ENCODE results near the gene DENND1A.
A peak's percentile ranks its signal among the peaks of the same experiment; 100 is the strongest.
"Not testable (repeated sequence)": the region's sequence is repeated elsewhere in the genome, so short reads cannot be mapped to it uniquely, and the experiment has no call there.

The DENND1A gene

DNA sequence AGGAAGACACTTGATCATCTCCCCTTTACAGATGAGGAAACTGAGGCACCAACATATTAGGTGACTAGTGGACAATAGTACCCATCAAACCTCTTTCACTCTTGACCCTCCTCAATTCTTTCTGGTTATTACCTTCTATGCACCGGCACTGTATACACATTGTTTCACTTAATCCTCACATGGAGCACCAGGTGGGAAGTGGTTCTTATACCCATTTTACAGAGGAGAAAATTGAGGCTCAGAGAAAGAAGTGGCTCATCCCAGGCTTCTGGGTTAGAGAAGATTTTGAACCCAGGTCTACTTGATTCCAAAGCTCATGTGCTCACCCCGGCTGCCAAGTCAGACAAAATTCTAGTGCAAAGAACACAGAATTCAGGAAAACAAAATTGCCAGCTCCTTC lies 17.4 kb upstream of the DENND1A start:
- no peak for DNase-seq

DNA sequence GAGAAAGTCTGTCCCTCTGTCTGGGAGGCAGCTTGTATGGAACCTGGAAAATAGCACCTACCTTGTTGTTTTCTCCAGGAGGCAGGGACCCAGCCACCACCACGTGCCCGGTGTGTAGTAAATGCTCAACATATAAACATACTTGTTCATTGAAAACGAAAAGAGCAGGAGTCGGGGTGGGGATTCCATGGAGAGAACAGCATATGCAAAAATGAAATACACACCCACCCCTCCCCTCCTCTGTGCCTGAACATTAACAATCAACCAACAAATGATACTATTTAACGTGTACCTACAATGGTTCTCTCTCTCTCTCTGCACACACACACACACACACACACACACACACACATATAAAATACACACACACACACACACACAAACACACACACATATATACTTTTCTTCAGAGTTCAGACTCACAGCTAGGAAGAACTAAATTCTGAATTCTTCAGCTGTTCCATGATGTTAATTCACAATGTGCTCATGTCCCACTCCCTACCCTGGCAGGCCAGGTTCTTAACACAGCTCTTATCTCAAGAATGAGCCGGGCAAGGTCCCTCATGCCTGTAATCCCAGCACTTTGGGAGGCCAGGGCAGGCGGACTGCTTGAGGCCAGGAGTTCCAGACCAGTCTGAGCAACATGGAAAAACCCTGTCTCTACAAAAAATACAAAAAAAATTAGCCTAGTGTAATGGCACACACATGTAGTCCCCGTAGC lies 16.3 kb upstream of the DENND1A start:
- no peak for DNase-seq

DNA sequence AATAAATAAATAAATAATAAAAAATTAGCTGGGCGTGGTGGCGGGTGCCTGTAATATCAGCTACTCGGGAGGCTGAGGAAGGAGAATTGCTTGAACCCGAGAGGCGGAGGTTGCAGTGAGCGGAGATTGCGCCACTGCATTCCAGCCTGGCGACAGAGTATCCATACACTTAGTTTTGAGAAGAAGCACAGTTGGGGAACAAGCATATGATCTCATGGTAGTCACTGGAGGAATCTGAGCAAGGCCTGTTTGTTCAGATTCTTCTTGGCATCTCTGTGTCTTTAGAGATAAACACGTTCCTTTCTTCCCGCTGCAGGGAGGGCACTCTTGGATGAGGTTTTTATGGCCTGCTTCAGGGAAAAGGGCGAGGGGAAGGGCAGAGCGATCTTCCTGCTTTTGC lies 15.6 kb upstream of the DENND1A start:
- DNase-seq = no peak

DNA sequence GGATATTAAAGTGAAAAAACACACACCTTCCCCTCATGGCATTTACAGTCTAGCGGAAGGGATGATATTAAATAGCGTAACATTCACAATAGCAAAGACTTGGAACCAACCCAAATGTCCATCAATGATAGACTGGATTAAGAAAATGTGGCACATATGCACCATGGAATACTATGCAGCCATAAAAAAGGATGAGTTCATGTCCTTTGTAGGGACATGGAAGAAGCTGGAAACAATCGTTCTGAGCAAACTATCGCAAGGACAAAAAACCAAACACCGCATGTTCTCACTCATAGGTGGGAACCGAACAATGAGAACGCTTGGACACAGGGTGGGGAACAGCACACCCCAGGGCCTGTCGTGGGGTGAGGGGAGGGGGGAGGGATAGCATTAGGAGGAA lies 14.5 kb upstream of the DENND1A start:
- not testable (repeated sequence) for DNase-seq

DNA sequence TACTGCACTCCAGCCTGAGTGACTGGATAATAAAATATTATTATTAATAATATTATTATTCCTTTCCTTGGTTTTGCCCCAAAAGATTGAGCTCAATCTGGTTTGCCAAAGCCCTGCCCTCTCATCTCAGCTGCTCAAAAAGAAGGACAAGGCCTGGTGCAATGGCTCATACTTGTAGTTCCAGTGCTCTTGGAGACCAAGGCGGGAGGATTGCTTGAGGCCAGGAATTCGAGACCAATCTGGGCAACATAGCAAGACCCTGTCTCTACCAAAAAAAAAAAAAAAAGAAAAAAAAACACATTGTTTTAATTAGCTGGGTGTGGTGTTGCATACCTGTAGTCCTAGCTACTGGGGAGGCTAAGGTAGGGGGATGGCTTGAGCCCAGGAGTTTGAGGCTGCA lies 13.7 kb upstream of the DENND1A start:
- DNase-seq = no peak

DNA sequence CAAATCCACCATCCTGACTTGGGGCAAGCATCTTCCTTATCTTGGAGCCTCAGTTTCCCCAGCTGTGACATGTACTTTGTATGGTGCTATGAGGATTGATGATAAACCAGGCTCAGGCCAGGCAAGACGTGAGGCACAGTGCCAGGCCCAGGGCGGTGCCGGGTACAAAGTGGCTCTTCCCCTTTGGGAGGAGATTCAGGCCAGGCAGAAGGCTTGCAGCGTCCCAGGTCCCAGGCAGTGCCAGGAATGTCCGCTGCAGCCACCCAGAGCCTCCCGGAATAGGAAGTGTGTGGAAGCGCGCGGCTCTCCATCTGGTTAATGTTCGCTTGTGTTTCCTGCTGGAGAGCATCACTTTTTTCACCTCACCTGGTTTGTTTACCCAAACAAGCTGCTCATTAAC lies 12.6 kb upstream of the DENND1A start:
- no peak for DNase-seq

DNA sequence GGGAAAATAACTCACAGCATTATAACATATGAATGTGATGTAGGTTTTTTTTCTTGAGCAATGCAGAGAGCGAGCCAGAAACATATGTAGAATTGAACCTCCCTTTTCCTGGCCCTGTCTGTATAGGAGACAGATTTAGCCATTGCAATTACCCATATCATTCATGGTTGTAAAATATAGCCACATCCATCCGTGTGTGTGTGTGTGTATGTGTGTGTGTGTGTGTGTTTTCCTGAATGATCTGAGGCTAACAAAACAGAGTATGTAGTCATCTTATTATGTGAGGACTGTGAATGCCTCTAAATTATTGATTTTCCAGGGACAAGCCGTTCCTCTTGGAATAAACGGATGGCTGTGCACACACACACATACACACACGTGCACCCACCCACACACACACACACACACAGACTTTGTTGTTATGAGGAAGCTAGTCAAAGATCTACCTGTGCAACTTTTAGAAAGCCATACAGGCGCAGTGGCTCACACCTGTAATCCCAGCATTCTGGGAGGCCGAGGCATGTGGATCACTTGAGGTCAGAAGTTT lies 11.7 kb upstream of the DENND1A start:
- no peak for DNase-seq

DNA sequence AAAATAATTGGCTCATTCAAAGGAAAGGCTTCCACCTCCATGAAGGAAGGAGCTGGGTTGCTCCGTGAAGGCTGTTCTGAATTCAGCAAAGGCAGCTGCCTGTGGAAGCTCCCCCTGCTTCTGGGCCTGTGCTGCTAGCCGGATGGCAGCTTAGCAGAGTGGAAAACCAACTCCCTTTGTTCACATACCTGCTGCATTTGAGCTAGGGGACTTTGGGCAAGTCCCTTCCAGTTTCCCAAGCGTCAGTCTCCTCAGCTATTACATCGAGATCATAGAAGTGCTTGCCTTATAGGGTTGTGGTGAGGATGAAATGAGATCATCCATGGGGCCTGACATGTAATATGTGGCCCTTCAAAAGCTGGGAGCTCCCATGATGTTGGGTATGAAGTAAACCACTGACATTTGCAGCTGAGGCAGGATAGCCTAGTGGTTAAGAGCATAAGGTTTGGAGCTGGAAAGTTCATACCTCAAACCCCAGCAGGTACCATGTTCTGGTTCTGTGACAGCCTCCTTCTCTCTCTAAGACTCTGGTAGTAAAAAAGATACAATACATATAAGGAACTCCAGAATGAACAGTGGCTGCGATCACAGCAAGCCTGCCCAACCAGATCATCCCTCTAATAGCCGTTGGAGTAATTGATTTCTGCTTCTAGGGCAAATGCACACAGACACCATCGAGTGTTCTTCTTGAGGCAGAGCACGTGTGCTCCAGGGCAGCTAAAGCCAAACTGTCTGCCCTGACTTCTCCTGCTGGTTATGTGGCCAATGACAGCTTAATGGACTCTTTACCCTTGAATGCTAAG lies 11.0 kb upstream of the DENND1A start:
- no peak for DNase-seq

DNA sequence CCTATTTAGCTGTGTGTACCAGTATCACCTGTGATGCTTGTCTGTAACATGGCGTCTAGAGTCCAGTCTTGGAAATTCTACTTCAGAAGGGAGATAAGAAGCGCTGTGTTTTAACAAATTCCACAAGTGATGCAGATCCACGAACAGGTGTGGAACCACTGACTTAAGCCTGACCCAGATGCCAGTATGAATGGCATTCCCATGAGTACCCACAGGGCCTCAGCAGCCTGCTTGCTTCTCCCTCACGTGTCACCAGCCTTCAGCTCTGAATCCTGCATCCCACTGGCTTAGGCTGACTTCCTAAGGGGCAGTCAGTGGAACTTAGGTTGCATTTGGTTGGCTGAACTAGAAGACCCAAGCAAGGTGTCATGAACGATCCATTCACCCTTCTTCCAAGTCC lies 8.5 kb upstream of the DENND1A start:
- no peak for DNase-seq

DNA sequence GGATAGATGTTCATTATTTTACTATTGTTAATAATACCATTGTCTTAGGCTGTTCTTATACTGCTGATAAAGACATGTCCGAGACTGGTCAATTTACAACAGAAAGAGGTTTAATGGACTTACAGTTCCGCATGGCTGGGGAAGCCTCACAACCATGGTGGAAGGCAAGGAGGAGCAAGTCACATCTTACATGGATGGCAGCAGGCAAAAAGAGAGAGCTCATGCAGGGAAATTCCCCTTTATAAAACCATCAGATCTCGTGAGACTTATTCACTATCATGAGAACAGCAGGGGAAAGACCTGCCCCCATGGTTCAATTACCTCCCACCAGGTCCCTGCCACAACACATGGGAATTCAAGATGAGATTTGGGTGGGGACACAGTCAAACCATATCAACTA lies 6.6 kb upstream of the DENND1A start:
- DNase-seq = not testable (repeated sequence)

DNA sequence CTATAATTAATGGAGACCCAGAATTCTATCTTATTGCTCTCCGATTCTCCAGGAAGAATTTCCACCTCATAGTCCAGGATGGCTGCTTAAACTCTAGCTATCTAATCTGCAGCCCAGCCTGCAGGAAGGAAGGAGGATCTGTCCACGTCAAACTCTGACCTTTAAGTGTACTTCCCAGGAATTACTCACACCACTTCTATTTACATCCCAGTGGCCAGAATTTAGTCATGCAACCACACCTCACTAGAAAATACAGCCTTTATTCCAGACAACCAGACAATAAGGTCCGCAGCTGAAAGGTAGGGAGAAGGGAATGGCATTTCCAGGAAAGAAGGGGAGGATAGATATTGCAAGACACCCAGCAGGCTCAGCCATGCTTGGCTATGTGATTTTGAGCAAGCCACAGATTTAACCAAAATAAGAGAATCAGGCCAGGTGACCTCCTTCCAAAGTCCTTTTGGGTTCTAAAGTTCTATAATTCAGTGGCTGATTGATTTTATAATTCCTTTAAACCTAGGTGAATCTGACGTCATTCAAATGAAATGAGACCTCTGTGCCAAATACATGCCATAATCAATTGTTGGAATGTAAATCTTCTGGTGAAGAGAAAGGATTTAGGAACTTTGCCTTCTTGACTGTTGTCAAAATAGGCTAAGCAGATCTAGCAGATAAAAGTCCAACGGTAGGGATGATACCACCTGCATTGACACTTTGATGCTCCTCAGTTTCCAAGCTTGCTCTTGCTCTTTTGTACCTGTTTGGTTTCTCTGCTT lies 3.7 kb upstream of the DENND1A start:
- DNase-seq = no peak

DNA sequence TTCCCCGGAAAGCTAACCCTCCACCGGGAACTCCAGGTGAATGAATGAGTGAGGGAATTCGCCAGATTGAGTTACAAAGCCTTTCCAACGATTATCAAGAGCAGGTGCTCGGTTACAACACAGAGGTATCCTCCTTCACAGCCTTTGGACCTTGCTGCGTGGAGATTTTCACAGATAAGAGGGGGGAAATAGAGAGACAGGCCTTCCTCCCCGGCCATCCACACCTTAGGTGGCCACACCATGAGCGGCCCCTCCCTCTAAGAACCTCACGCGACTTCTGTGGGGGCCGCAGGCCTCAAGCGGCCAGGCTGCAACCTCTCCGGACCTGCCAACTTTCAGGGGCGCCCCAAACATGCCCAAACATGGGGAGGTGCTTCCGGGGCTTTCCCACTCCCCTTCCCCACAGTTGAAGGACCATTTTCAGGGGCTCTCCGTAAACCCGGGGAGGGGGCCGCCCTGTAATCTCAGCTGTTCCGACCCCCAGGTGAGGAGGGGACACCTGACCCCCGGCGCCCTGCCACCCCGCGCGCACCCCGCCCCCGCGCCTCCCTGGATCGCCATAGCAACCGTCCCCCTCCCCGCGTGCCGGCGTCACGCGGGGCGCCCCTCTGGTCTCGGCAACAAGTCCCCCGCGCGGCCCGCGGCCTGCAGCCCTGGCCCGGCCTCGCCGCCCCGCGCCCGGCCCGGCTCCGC lies 603 bp downstream of the DENND1A start:
- no peak for DNase-seq

DNA sequence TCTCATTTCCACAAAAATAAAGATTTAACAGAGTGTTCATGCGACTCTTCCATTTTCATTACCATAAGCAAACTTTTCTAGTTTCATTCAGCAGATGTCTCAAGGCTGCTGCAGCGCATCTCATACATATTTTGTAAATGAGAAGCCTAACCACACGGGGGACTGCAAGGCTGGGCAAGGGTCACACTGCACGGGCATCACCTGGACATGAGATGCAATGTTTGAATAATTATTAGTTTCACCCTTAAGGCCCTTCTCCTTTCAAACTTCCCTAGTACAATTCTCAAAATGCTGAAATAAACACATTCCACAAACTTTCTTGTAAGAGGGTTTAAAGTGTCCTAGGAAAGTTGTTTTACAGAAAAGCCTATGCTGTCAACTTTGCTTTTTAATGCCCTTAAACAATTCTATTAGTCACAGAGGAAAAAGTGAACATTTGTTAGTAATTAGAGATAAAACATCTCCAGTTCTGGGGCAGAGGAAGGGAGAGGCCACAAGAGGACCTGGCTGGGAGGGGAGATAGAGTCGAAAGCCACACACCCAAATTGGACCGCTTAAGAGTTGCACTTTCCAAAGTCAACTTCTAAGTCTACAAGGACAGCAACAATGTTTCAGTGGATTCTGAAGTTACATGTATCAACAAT lies 1.3 kb downstream of the DENND1A start:
- DNase-seq = no peak

DNA sequence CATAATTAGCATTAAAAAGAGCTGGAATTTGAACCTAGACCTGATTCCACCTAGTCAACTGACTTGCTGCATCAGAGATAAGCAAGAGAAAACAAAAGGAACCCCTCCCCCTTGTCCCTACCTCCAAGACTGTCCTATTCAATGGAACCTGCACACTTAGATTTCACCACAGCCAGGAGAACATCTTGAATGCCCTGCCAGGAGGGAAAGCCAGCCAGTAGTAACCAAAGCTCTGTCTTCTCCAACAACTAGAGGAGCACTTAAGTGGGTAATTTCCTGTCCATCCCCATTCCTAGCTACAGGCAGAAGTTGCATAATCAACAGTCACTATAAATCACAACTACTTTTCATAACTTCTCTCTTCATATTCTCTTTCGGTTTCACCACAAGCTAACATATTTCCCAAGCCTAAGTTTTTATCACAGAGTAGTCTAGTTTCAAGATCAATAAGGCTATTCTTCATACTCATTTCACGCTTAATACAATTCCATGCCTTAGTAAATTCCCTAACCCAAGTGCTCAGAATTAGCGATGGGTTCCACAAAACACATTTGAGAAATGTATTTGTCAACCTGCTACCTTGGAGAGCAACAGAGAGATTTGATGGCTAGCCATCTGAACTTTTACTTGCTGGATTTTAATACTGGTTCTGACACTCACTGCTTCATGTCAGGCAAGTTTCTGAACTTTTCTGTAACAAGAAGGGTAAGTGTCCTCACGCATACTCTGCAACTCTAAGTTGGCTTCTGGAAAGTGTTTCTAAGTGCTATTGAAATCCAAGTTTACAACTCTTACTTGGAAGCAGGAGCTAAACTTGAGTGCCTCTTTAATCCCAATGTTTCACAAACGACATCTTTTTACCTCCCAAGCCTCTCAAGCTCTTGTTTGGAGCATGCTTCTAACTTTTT lies 2.0 kb downstream of the DENND1A start:
- DNase-seq = peak in 1 of 2 donors; percentile 84

DNA sequence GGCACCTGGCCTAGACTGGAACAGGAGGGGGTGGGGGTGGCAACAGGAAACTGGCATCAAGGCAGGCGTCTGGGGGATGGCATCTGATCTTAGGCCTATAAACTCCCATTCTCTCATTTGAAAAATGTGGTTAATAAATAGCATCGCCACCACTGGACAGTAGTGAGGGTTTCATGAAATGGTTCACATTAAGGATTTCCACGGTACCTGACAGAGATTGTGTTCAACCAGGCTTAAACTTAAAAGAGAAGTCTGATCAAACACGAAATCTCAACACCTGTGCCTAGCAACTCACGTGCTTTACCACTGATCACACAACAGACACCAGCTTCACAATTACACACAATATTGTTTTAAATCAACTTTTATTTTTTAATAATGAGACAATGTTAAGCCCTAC lies 3.0 kb downstream of the DENND1A start:
- DNase-seq = no peak

DNA sequence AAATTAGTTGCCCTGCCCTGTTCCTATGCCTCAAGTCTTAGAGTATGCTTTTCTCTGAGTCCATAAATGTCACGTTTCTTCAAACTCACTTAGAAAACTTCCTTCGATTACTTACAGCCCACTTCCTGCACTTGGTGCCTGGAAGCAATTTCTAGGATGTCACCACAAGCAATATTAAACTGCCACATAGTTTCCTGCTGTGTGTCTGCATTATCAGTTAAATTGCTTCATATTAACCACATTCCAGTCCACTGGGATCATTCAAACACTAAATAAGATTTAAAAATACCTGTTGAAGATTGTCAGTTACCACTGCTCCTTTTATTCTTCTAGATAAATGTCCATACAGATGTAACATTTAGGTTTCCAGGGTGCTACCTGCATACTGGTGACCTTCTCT lies 4.1 kb downstream of the DENND1A start:
- no peak for DNase-seq

DNA sequence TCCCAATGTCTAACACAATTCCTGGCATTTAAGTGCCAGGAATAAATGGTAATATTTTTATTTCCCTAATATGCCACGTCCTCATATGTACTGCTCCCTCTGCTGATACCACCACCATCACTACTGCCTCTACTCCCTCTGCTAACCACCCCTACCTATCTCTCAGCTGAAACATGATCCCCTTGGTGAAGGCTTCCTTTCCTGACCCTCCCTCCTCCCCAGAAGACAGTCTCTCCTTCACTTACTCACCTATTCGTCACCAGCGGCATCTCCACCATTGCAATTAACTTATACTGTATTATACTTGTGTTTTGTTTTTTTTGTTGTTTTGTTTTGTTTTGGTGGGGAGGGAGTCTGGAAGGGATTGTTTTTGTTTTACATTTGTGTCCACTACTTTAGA lies 4.8 kb downstream of the DENND1A start:
- DNase-seq = no peak

DNA sequence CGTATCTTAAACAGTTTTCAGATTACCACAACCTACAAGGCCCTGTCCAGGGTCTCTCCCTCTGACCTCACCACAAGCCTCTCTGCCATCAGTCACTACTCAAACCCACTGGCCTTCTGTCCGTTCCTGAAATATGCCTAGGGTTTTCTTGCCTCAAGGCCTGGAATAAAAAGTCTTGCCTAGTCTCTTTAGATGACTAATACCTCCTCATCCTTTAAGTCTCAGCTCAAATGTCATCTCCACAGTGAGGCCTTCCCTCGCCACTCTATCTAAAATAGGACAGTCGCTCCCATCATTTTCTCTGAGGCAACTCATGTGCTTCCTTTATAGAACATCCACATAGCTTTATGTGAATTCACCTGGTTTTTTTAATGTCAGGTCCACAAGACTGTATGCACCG lies 5.2 kb downstream of the DENND1A start:
- DNase-seq = no peak

DNA sequence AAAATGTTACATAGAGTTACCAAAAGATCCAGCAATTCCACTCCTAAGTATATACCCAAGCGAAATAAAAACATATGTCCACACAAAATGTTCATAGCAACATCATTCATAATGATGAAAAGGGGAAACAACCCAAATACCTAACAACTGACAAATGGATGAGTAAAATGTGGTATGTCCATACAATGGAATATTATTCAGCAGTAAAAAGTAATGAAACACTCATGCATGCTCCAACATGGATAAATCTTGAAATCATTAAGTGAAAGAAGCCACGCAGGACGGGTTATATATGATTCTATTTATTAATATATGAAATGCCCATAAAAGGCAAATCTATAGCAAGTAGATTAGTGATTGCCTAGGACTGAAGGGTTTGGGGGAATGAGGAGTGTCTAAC lies 6.0 kb downstream of the DENND1A start:
- DNase-seq = no peak

DNA sequence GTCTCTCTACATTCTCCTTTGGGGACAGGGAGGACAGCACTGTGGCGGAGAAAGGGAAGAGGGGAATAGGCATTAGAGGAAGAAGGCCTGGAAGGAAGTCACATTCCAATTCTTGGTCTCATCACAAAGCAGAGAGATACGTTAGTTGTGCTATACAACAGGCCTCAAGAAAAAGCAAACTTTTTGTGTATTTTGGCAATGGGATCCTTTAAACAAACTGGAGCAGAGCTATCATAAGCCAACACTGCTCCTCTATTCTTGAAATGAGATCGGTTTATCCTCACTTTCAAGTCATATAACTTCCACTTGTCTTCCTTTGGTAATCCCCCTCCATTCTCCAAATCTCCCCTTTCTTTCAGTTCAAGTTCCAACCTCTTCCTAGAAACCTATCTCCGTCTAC lies 6.5 kb downstream of the DENND1A start:
- no peak for DNase-seq

DNA sequence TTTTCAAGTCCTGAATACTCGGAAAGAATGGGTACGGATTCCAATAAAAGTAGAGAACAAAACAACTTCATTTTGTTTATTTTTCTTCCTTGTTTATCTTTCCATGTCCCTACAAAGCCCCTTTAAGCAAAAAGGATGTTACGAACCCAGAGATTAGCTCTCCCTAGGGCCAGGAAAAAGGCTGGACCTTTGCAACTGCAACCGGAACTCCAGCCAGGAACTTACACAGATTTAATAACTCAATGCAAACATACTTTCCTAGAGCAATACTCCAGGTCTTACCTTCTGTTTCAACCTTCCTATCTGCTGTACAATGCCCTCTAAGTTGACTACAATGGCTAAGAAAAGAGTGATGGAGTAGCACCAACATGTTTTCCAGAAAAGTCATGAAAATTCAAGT lies 7.0 kb downstream of the DENND1A start:
- DNase-seq = no peak

Measured in bone marrow (tissue), 2 donors.